Caco-2 (cell line): ENCODE results near the gene NAGS. TPM values are rescaled to one million over a fixed set of nuclear protein-coding genes. Genes with fewer than 3 reads are reported as not detected.
"Not testable (repeated sequence)": the region's sequence is repeated elsewhere in the genome, so short reads cannot be mapped to it uniquely, and the experiment has no call there.

ENCODE experiments used
- BruUV-seq: library from RNA; stranded (reverse); fragments of 400-500 nt; replicated peaks from 2 replicates; lab custom pipeline; 2021; lab: Mats Ljungman, UMichigan
- CTCF ChIA-PET: fragments of 300-600 bp; sonication (Branson Sonifier 250); formaldehyde crosslinking; loops from one replicate; lab custom pipeline; 2022; ENCODE audit warnings: antibody characterized with exemption; lab: Charles Lee
- POLR2A ChIA-PET: fragments of 300-600 bp; sonication (Branson Sonifier 250); formaldehyde crosslinking; loops from one replicate; lab custom pipeline; 2022; ENCODE audit warnings: antibody characterized with exemption; lab: Charles Lee
- DNase-seq, 2 experiments: peaks; one replicate each; pipeline versions ENCODE4 v3.0.0 to v3.0.0-alpha.2; 2020 to 2022
- H3K27me3 ChIP-seq: replicated peaks from 2 replicates; pipeline ENCODE4 v1.6.0; 2011; ENCODE audit warnings: low read length; ENCODE audit not compliant: control insufficient read depth, insufficient read depth
- H3K36me3 ChIP-seq: 2 replicates; pipeline ENCODE4 v1.5.1; 2011; ENCODE audit warnings: low read length; ENCODE audit not compliant: control insufficient read depth, insufficient read depth
- H3K4me1 ChIP-seq: fragments of 250-450 bp; sonication (Bioruptor Pico); 2 replicates; pipeline ENCODE4 v1.5.1; 2020; ENCODE audit warnings: mild to moderate bottlenecking
- H3K4me3 ChIP-seq: 2 replicates; pipeline ENCODE4 v1.5.1; 2011; ENCODE audit warnings: low read depth, mild to moderate bottlenecking, control low read depth, low read length
- H3K9me3 ChIP-seq: fragments of 250-450 bp; sonication (Bioruptor Pico); 2 replicates; pipeline ENCODE4 v1.5.1; 2020; ENCODE audit warnings: mild to moderate bottlenecking, moderate library complexity
- H3K27ac Mint-ChIP-seq: one replicate; pipeline ENCODE4 v1.8.0; 2022; ENCODE audit warnings: mixed read lengths; ENCODE audit not compliant: unreplicated experiment
- H3K27me3 Mint-ChIP-seq: one replicate; pipeline ENCODE4 v1.8.0; 2022; ENCODE audit warnings: mixed read lengths; ENCODE audit not compliant: insufficient read depth, unreplicated experiment
- H3K36me3 Mint-ChIP-seq: one replicate; pipeline ENCODE4 v1.8.0; 2022; ENCODE audit warnings: mild to moderate bottlenecking, mixed read lengths; ENCODE audit not compliant: insufficient read depth, unreplicated experiment
- H3K4me1 Mint-ChIP-seq: one replicate; pipeline ENCODE4 v1.8.0; 2022; ENCODE audit warnings: low read depth, mixed read lengths; ENCODE audit not compliant: unreplicated experiment
- H3K4me3 Mint-ChIP-seq: one replicate; pipeline ENCODE4 v1.8.0; 2022; ENCODE audit warnings: mild to moderate bottlenecking, moderate library complexity, mixed read lengths; ENCODE audit not compliant: unreplicated experiment
- H3K9me3 Mint-ChIP-seq: one replicate; pipeline ENCODE4 v1.8.0; 2022; ENCODE audit warnings: mixed read lengths; ENCODE audit not compliant: unreplicated experiment
- intact Hi-C: fragments of 100-400 bp; cut with micrococcal nuclease; formaldehyde crosslinking; loops from one replicate; pipeline ENCODE4 v1.10.0; 2022; ENCODE audit not compliant: unreplicated experiment
- total RNA-seq: library from RNA; stranded (reverse); gene quantifications from 2 replicates; pipeline ENCODE4 v1.2.3, GENCODE V29; 2022
- TF ChIP-seq, protein P1 (sequence below), 2 experiments: fragments of 200-600 bp in 1 of 2; IDR thresholded peaks; 1 replicate in 1 of 2; 2 replicates in 1 of 2; pipeline versions ENCODE4 v1.5.1 to v1.8.0; 2011 to 2022; ENCODE audit warnings: antibody characterized with exemption in 1 of 2, control low read depth in 1 of 2, inconsistent platforms in 1 of 2, low read depth in 1 of 2, low read length in 1 of 2, mild to moderate bottlenecking in 1 of 2, moderate library complexity in 1 of 2; ENCODE audit not compliant: insufficient read depth in 1 of 2, severe bottlenecking in 1 of 2, unreplicated experiment in 1 of 2

Gene NAGS
- total RNA-seq, 1 experiment from 2014 or later = 0.50 TPM

DNA sequence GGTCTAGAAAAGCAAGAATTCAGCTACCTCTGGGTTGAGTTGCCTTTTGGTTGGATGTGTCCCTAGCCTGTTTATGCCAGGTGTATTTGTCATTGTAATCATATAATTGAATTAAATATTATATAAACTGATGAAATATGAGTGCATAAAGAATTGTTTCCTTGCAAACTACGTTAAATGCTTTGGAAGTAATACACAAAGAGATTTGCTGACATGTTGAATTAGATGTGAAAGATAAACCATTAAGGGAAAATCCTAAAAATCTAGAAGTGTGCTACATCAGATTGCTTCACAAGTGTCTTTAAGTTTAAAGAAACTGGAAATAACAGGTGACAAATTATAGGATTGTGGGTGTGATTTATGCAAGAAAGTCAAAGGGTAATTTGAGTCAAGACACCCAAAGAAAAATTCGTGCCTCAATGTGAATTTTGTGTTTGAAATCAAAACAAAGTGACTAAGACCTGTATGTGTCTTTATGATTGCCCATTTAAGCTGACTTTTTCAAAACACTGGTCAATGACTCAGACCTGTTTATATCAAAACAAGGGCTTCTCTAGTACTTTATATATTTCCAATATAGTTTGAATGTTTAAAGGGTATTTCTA lies 45.6 kb upstream of the NAGS start:
- intact Hi-C loops = no loop called here
- H3K4me1 Mint-ChIP-seq = no peaks in the 10 kb centered on the region
- no peaks in the 10 kb centered on the region for H3K36me3 Mint-ChIP-seq
- no peak overlapping the region for H3K4me3 ChIP-seq
- no peaks in the 10 kb centered on the region for H3K4me1 ChIP-seq
- BruUV-seq = no TSS peak
- no peaks in the 10 kb centered on the region for H3K9me3 Mint-ChIP-seq
- POLR2A ChIA-PET = no interaction called here
- H3K4me3 Mint-ChIP-seq = no peak overlapping the region
- no peaks in the 10 kb centered on the region; the same call in 1 of the 2 replicates for H3K27me3 ChIP-seq
- no peak overlapping the region for H3K27ac Mint-ChIP-seq
- H3K36me3 ChIP-seq = no peaks in the 10 kb centered on the region
- H3K9me3 ChIP-seq = no peaks in the 10 kb centered on the region
- H3K27me3 Mint-ChIP-seq = peaks cover 12% of the 10 kb centered on the region
- CTCF ChIA-PET = interaction anchor here (0.6 to 1.8 kb wide), 2 partner anchors 12 to 15 kb away, joined by 4 to 5 read pairs; no protein-coding TSS in a partner anchor
- TF ChIP-seq, protein P1, sequence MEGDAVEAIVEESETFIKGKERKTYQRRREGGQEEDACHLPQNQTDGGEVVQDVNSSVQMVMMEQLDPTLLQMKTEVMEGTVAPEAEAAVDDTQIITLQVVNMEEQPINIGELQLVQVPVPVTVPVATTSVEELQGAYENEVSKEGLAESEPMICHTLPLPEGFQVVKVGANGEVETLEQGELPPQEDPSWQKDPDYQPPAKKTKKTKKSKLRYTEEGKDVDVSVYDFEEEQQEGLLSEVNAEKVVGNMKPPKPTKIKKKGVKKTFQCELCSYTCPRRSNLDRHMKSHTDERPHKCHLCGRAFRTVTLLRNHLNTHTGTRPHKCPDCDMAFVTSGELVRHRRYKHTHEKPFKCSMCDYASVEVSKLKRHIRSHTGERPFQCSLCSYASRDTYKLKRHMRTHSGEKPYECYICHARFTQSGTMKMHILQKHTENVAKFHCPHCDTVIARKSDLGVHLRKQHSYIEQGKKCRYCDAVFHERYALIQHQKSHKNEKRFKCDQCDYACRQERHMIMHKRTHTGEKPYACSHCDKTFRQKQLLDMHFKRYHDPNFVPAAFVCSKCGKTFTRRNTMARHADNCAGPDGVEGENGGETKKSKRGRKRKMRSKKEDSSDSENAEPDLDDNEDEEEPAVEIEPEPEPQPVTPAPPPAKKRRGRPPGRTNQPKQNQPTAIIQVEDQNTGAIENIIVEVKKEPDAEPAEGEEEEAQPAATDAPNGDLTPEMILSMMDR (IDR thresholded peaks at IDR 0.05; ENCODE audit: insufficient read depth in 1 of 2, low read depth in 1 of 2, low read length in 1 of 2, severe bottlenecking in 1 of 2, unreplicated experiment in 1 of 2) = no peak
- DNase-seq = no peak

DNA sequence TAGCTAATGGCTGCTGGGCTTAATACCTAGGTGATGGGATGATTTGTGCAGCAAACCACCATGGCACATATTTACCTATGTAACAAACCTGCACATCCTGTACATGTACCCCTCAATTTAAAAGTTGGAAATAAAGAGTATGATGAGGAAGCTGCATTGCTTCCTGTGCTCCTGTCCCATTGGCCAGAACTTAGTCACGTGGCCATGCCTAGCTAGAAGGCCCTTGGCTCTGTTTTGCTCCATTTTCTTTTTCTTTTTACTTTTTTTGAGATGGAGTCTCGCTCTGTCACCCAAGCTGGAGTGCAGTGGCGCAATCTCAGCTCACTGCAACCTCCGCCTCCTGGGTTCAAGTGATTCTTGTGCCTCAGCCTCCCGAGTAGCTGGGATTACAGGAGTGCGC lies 43.1 kb upstream of the NAGS start:
- H3K27ac Mint-ChIP-seq, H3K9me3 ChIP-seq, intact Hi-C loops, H3K4me1 ChIP-seq, BruUV-seq, H3K4me3 Mint-ChIP-seq, H3K27me3 ChIP-seq, H3K4me3 ChIP-seq, H3K36me3 ChIP-seq, H3K9me3 Mint-ChIP-seq, H3K4me1 Mint-ChIP-seq, DNase-seq, H3K36me3 Mint-ChIP-seq, POLR2A ChIA-PET: not testable (repeated sequence)
- CTCF ChIA-PET = interaction anchor here (0.7 to 1.1 kb wide), 4 partner anchors 11 to 31 kb away, joined by 3 to 5 read pairs (median 4); no protein-coding TSS in a partner anchor
- peaks cover 18% of the 10 kb centered on the region for H3K27me3 Mint-ChIP-seq

DNA sequence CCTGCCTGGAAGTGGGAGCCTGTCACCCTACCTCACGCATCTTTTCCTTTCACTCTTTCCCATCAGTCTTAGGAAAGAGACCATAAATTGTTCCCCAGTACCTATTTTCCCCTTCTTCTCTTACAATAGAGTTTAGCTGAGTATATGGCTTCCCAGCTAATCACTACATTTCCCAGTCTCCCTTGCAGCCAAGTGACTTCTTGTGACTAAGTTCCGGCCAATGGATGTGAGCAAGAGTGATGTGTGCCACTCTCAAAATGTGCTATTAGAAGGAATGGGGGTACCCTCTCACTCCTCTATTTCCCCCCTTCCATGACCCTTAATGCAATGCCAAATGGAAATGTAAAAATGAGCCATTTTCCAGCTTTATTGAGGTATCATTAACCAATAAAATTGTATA lies 42.5 kb upstream of the NAGS start:
- no peaks in the 10 kb centered on the region for H3K36me3 Mint-ChIP-seq
- TF ChIP-seq, protein P1 (IDR thresholded peaks at IDR 0.05; ENCODE audit: insufficient read depth in 1 of 2, low read depth in 1 of 2, low read length in 1 of 2, severe bottlenecking in 1 of 2, unreplicated experiment in 1 of 2) = no peak
- H3K4me1 ChIP-seq = no peaks in the 10 kb centered on the region
- DNase-seq = no peak
- ChIA-PET POLR2A (no interaction called here), CTCF (interaction anchor here (1.0 to 1.1 kb wide), 3 partner anchors 18 to 30 kb away, joined by 3 to 5 read pairs (median 5); no protein-coding TSS in a partner anchor)
- H3K4me3 ChIP-seq = no peak overlapping the region
- no peaks in the 10 kb centered on the region for H3K4me1 Mint-ChIP-seq
- no peaks in the 10 kb centered on the region for H3K9me3 Mint-ChIP-seq
- peaks cover 18% of the 10 kb centered on the region for H3K27me3 Mint-ChIP-seq
- H3K9me3 ChIP-seq = no peaks in the 10 kb centered on the region
- intact Hi-C loops = no loop called here
- H3K4me3 Mint-ChIP-seq = no peak overlapping the region
- no peak overlapping the region for H3K27ac Mint-ChIP-seq
- no TSS peak for BruUV-seq
- H3K36me3 ChIP-seq = no peaks in the 10 kb centered on the region
- H3K27me3 ChIP-seq = no peaks in the 10 kb centered on the region; the same call in none of the 2 replicates
